HepG2 (cell line): Measurements from ENCODE around the gene PGAP3. TPM values are rescaled to one million over a fixed set of nuclear protein-coding genes. Genes with fewer than 3 reads are reported as not detected.
A peak's percentile ranks its signal among the peaks of the same experiment; 100 is the strongest.

Source experiments
- CAMTA2 ChIP-seq: sonication (generic); formaldehyde crosslinking; IDR thresholded peaks from 2 replicates; pipeline ENCODE4 v1.4.0; 2020; ENCODE audit warnings: mild to moderate bottlenecking, missing genetic modification reagents, borderline replicate concordance
- ETV6 ChIP-seq: sonication (generic); formaldehyde crosslinking; conservative IDR thresholded peaks from 2 replicates; pipeline ENCODE4 v1.4.0; 2020; ENCODE audit warnings: missing genetic modification reagents
- FOXM1 ChIP-seq: sonication (generic); formaldehyde crosslinking; IDR thresholded peaks from 2 replicates; pipeline ENCODE4 v1.5.0; 2020; ENCODE audit warnings: missing genetic modification reagents
- HIVEP1 ChIP-seq: sonication (generic); formaldehyde crosslinking; IDR thresholded peaks from 2 replicates; pipeline ENCODE4 v1.4.0; 2020; ENCODE audit warnings: mild to moderate bottlenecking, missing genetic modification reagents
- MED1 ChIP-seq: sonication (generic); formaldehyde crosslinking; IDR thresholded peaks from 2 replicates; pipeline ENCODE4 v1.4.0; 2020; ENCODE audit warnings: missing genetic modification reagents
- MYC ChIP-seq: sonication (generic); formaldehyde crosslinking; IDR thresholded peaks from 2 replicates; pipeline ENCODE4 v1.9.0; 2021; ENCODE audit warnings: missing genetic modification reagents, borderline replicate concordance
- SRY ChIP-seq: sonication (generic); formaldehyde crosslinking; IDR thresholded peaks from 2 replicates; pipeline ENCODE4 v1.8.0; 2022; ENCODE audit warnings: mild to moderate bottlenecking, missing genetic modification reagents
- TBX3 ChIP-seq: fragments of 450-650 bp; IDR thresholded peaks from 2 replicates; pipeline ENCODE4 v1.6.1; 2017; ENCODE audit warnings: antibody characterized with exemption, mild to moderate bottlenecking, inconsistent platforms, borderline replicate concordance
- ZBTB20 ChIP-seq: sonication (generic); formaldehyde crosslinking; IDR thresholded peaks from 2 replicates; pipeline ENCODE4 v1.8.1; 2023; ENCODE audit warnings: missing genetic modification reagents, low read depth, mild to moderate bottlenecking, borderline replicate concordance
- ZNF335 ChIP-seq: sonication (generic); formaldehyde crosslinking; IDR thresholded peaks from 2 replicates; pipeline ENCODE4 v1.4.0; 2020; ENCODE audit warnings: missing genetic modification reagents
- ZNF75D ChIP-seq: sonication (generic); formaldehyde crosslinking; IDR thresholded peaks from 2 replicates; pipeline ENCODE4 v1.8.1; 2023; ENCODE audit warnings: missing genetic modification reagents, mild to moderate bottlenecking, borderline replicate concordance
- polyA plus RNA-seq, 8 experiments: library from polyadenylated mRNA; depleted of rRNA in 3 of 8; stranded (reverse) in 7 of 8; unstranded in 1 of 8; fragments of >200 nt; fragmentation: Illumina TruSeq in 4 of 8; extraction: Trizol in 4 of 8; gene quantifications; 2 replicates each; pipeline versions ENCODE4 v1.2.1 to v1.2.3, GENCODE V29; 2011 to 2016; ENCODE audit warnings: low read depth in 4 of 8, missing spikeins in 1 of 8, mixed read lengths in 1 of 8; ENCODE audit not compliant: insufficient read depth in 1 of 8
- total RNA-seq, 5 experiments: library from RNA; depleted of rRNA; stranded (reverse); fragments of >200 nt; fragmentation: Illumina TruSeq; extraction: Trizol; gene quantifications; 2 replicates each; pipeline ENCODE4 v1.2.3, GENCODE V29; 2016; ENCODE audit warnings: low read depth in 1 of 5
- TF ChIP-seq, protein P1 (sequence below): sonication (generic); formaldehyde crosslinking; IDR thresholded peaks from 2 replicates; pipeline ENCODE4 v1.4.0; 2020; ENCODE audit warnings: mild to moderate bottlenecking, missing genetic modification reagents
- TF ChIP-seq, protein P2 (sequence below): sonication (generic); formaldehyde crosslinking; IDR thresholded peaks from 2 replicates; pipeline ENCODE4 v1.5.1; 2020; ENCODE audit warnings: mild to moderate bottlenecking, missing genetic modification reagents
- TF ChIP-seq, protein P3 (sequence below): sonication (generic); formaldehyde crosslinking; IDR thresholded peaks from 2 replicates; pipeline ENCODE4 v1.4.0; 2020; ENCODE audit warnings: missing genetic modification reagents, borderline replicate concordance
- TF ChIP-seq, protein P4 (sequence below): sonication (generic); formaldehyde crosslinking; IDR thresholded peaks from 2 replicates; pipeline ENCODE4 v1.4.0; 2020; ENCODE audit warnings: mild to moderate bottlenecking, low read depth, missing genetic modification reagents

PGAP3 gene
- total and polyA plus RNA-seq, 2 of the 13 experiments (the other 11 are each of a cell fraction or from before 2014, with no cell fraction given), result 11.9 to 14.6 TPM

DNA sequence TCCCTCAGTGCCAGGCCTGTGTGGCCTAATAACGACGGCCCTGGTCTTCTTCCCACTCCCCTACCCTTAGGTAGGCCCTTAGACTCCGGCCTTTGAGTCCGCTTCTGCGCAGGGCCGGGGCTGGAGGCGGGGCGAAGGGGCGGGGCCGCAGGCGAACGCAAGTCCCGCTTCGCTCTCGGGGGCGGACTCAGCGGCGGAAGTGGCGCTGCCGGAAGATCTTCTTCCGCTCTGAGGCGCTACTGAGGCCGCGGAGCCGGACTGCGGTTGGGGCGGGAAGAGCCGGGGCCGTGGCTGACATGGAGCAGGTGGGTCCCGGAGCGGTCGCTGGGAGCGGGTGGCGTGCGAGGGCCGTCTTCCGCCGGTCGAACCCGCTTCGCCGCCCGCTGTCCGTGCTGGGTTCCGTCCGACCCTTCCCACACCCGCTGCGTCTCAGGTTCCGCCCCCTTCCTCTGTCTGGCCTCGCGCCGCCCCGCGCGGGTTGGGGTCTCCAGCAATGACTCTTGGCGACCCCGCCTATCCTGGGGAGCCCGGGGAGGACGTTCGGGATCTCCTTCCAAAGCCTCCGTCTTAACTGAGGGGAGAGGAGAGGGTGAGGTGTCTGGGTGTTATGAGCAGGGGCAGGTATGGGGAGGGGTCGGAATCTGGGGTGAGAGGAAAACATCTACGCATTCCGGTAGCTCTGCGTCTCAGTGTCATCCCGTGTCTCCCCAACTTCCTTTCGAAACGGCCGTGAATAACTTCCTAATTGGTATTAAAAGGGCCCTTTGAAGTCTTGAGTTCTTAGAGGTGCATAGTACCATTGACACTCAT lies 50.7 kb downstream of the PGAP3 start, which contains the start of gene STARD3 (continued):
- TF ChIP-seq, protein P1, sequence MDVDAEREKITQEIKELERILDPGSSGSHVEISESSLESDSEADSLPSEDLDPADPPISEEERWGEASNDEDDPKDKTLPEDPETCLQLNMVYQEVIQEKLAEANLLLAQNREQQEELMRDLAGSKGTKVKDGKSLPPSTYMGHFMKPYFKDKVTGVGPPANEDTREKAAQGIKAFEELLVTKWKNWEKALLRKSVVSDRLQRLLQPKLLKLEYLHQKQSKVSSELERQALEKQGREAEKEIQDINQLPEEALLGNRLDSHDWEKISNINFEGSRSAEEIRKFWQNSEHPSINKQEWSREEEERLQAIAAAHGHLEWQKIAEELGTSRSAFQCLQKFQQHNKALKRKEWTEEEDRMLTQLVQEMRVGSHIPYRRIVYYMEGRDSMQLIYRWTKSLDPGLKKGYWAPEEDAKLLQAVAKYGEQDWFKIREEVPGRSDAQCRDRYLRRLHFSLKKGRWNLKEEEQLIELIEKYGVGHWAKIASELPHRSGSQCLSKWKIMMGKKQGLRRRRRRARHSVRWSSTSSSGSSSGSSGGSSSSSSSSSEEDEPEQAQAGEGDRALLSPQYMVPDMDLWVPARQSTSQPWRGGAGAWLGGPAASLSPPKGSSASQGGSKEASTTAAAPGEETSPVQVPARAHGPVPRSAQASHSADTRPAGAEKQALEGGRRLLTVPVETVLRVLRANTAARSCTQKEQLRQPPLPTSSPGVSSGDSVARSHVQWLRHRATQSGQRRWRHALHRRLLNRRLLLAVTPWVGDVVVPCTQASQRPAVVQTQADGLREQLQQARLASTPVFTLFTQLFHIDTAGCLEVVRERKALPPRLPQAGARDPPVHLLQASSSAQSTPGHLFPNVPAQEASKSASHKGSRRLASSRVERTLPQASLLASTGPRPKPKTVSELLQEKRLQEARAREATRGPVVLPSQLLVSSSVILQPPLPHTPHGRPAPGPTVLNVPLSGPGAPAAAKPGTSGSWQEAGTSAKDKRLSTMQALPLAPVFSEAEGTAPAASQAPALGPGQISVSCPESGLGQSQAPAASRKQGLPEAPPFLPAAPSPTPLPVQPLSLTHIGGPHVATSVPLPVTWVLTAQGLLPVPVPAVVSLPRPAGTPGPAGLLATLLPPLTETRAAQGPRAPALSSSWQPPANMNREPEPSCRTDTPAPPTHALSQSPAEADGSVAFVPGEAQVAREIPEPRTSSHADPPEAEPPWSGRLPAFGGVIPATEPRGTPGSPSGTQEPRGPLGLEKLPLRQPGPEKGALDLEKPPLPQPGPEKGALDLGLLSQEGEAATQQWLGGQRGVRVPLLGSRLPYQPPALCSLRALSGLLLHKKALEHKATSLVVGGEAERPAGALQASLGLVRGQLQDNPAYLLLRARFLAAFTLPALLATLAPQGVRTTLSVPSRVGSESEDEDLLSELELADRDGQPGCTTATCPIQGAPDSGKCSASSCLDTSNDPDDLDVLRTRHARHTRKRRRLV, result peak; percentile 48; the same call in 1 of the 2 replicates
- no peak for TF ChIP-seq ZBTB20 (CRISPR knock-in tag)
- TF ChIP-seq MYC (CRISPR knock-in tag), result peak; percentile 88
- TF ChIP-seq HIVEP1 (CRISPR knock-in tag), result peak; percentile 64; the same call in 1 of the 2 replicates
- peak; percentile 58; the same call in 1 of the 2 replicates for TF ChIP-seq ZNF335
- peak; percentile 85 for TF ChIP-seq ETV6 (CRISPR knock-in tag)
- peak; percentile 97 for TF ChIP-seq SRY
- TF ChIP-seq MED1 (CRISPR knock-in tag), result peak; percentile 75
- no peak for TF ChIP-seq ZNF75D (CRISPR knock-in tag)
- 0 out of 2 replicates have a peak, but pooled peaks have one; percentile 26 for TF ChIP-seq FOXM1 (CRISPR knock-in tag)
- TF ChIP-seq, protein P2, sequence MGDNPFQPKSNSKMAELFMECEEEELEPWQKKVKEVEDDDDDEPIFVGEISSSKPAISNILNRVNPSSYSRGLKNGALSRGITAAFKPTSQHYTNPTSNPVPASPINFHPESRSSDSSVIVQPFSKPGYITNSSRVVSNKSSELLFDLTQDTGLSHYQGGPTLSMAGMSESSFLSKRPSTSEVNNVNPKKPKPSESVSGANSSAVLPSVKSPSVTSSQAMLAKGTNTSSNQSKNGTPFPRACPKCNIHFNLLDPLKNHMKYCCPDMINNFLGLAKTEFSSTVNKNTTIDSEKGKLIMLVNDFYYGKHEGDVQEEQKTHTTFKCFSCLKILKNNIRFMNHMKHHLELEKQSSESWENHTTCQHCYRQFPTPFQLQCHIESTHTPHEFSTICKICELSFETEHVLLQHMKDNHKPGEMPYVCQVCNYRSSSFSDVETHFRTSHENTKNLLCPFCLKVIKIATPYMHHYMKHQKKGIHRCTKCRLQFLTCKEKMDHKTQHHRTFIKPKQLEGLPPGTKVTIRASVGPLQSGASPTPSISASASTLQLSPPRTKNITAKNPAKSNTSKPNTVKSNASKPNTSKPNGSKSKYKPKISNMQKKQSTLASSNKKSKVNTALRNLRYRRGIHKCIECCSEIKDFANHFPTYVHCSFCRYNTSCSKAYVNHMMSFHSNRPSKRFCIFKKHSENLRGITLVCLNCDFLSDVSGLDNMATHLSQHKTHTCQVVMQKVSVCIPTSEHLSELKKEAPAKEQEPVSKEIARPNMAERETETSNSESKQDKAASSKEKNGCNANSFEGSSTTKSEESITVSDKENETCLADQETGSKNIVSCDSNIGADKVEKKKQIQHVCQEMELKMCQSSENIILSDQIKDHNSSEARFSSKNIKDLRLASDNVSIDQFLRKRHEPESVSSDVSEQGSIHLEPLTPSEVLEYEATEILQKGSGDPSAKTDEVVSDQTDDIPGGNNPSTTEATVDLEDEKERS (CRISPR knock-in tag), result no peak
- TF ChIP-seq, protein P3, sequence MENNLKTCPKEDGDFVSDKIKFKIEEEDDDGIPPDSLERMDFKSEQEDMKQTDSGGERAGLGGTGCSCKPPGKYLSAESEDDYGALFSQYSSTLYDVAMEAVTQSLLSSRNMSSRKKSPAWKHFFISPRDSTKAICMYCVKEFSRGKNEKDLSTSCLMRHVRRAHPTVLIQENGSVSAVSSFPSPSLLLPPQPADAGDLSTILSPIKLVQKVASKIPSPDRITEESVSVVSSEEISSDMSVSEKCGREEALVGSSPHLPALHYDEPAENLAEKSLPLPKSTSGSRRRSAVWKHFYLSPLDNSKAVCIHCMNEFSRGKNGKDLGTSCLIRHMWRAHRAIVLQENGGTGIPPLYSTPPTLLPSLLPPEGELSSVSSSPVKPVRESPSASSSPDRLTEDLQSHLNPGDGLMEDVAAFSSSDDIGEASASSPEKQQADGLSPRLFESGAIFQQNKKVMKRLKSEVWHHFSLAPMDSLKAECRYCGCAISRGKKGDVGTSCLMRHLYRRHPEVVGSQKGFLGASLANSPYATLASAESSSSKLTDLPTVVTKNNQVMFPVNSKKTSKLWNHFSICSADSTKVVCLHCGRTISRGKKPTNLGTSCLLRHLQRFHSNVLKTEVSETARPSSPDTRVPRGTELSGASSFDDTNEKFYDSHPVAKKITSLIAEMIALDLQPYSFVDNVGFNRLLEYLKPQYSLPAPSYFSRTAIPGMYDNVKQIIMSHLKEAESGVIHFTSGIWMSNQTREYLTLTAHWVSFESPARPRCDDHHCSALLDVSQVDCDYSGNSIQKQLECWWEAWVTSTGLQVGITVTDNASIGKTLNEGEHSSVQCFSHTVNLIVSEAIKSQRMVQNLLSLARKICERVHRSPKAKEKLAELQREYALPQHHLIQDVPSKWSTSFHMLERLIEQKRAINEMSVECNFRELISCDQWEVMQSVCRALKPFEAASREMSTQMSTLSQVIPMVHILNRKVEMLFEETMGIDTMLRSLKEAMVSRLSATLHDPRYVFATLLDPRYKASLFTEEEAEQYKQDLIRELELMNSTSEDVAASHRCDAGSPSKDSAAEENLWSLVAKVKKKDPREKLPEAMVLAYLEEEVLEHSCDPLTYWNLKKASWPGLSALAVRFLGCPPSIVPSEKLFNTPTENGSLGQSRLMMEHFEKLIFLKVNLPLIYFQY, result peak; percentile 96; the same call in 1 of the 2 replicates
- peak; percentile 48 for TF ChIP-seq TBX3
- 0 out of 2 replicates have a peak, but pooled peaks have one; percentile 74 for TF ChIP-seq CAMTA2
- TF ChIP-seq, protein P4, sequence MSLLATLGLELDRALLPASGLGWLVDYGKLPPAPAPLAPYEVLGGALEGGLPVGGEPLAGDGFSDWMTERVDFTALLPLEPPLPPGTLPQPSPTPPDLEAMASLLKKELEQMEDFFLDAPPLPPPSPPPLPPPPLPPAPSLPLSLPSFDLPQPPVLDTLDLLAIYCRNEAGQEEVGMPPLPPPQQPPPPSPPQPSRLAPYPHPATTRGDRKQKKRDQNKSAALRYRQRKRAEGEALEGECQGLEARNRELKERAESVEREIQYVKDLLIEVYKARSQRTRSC, result no peak
- TF ChIP-seq, all 625 proteins: peak for 327
